ENCODE results near the gene RAB3GAP2.
A peak's percentile ranks its signal among the peaks of the same experiment; 100 is the strongest.
"Not testable (repeated sequence)": the region's sequence is repeated elsewhere in the genome, so short reads cannot be mapped to it uniquely, and the experiment has no call there.

RAB3GAP2 gene

DNA sequence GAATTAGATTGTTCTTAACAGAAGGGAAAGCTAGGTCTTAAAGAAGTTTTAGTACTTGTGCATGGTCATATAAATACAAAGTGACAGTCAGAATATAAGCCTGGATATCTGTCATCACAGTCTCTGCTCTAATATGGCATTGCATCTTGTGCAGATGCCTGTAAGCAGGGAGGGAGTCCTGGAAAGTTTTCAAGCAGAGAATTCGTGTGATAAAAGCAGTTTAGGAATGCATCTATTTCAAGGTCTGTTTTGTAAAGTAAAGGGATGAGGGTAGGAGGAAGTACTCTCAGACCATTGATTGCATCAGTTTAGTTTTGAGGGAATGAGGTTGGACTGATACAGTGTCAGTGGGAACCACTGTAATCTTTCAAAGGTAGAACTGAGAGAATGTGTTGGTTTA is 147.7 kb downstream of the RAB3GAP2 start:
- TF ChIP-seq CTCF (IDR thresholded peaks at IDR 0.05; ENCODE audit: borderline replicate concordance, insufficient read depth, low read depth, low read length) = no peak

DNA sequence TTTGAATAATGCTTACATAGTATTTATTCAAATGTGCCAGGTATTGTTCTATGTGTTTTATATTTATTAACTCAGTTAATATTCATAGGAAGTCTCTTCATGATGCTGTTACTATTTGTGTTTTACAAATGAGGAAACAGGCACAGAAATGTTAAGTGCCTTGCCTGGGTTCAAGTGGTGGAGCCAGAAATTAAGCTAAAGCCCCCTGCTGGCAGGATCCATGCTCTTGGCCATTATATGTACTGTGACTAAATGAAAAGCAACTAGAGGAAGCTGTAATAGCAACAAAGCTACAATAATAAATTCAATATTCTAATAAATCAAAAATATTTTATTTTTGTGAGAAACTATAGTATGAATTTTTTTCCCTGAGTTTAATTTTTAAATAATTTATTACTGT is 148.4 kb downstream of the RAB3GAP2 start:
- no peak overlapping the region for H3K4me3 ChIP-seq (ENCODE audit: low read depth, low read length)
- TF ChIP-seq CTCF (IDR thresholded peaks at IDR 0.05; ENCODE audit: borderline replicate concordance, insufficient read depth, low read depth, low read length) = peak; percentile 32; the same call in 1 of the 2 replicates

More for the DNA sequence above, 147.7 kb downstream of the RAB3GAP2 start:
- H3K4me3 ChIP-seq (ENCODE audit: low read depth, low read length) = no peak overlapping the region

- no peak overlapping the region for H3K4me3 ChIP-seq (ENCODE audit: low read depth, low read length)
- TF ChIP-seq CTCF (IDR thresholded peaks at IDR 0.05; ENCODE audit: borderline replicate concordance, insufficient read depth, low read depth, low read length) = no peak
Measured at GRCh38 chr1:220123066-220123465, 149.2 kb downstream of the RAB3GAP2 start.

GRCh38 chr1:220121791-220122530 is 150.3 kb downstream of the RAB3GAP2 start:
- no peak overlapping the region for H3K4me3 ChIP-seq (ENCODE audit: low read depth, low read length)
- TF ChIP-seq CTCF (IDR thresholded peaks at IDR 0.05; ENCODE audit: borderline replicate concordance, insufficient read depth, low read depth, low read length) = no peak

DNA sequence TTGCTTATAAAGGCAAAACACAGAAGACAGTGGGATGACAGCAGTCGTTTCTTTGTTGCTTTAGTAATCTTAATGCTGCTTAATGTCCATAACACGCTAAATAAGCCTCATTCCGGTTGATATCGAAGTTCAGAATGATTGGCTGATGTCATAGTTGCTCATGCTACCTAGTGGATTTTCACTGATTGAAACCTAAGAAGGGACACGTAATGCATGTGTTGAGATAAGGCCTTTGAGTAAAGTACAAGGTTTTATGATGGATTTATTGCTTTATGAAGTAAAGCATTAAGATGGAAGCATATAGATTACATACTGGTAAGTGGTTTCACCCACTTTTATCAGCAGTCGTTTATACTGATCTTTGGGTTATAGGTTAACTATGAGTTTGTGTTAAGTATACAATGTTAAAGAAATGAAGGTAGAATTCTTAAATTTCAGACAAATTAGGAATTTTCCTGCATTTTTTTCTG is 153.2 kb downstream of the RAB3GAP2 start:
- no peak overlapping the region for H3K4me3 ChIP-seq (ENCODE audit: low read depth, low read length)
- TF ChIP-seq CTCF (IDR thresholded peaks at IDR 0.05; ENCODE audit: borderline replicate concordance, insufficient read depth, low read depth, low read length) = no peak

GRCh38 chr1:220113136-220113695 is 159.0 kb downstream of the RAB3GAP2 start:
- H3K4me3 ChIP-seq (ENCODE audit: low read depth, low read length) = no peak overlapping the region
- peak; percentile 42; the same call in 1 of the 2 replicates for TF ChIP-seq CTCF (IDR thresholded peaks at IDR 0.05; ENCODE audit: borderline replicate concordance, insufficient read depth, low read depth, low read length)

GRCh38 chr1:220112600-220112999 is 159.7 kb downstream of the RAB3GAP2 start:
- not testable (repeated sequence) for H3K4me3 ChIP-seq (ENCODE audit: low read depth, low read length)

GRCh38 chr1:220110473-220110872 is 161.8 kb downstream of the RAB3GAP2 start:
- not testable (repeated sequence) for H3K4me3 ChIP-seq (ENCODE audit: low read depth, low read length)
